Suppressor macrophage (primary cell): ENCODE measurements around the gene TRPT1.

ENCODE experiments used
- DNase-seq, 4 experiments: peaks; one replicate each; pipeline ENCODE4 v3.0.0-alpha.2; 2020 to 2022
- total RNA-seq, 17 experiments: gene quantifications; one replicate each; lab custom pipeline; 2026; ENCODE audit warnings: mixed read lengths in 6 of 17, inconsistent platforms in 3 of 17; lab: John Stamatoyannopoulos, UW

TRPT1 gene
- 1.6 to 10.8 (median 4.1) reads per million in 17 experiments for total RNA-seq

DNA sequence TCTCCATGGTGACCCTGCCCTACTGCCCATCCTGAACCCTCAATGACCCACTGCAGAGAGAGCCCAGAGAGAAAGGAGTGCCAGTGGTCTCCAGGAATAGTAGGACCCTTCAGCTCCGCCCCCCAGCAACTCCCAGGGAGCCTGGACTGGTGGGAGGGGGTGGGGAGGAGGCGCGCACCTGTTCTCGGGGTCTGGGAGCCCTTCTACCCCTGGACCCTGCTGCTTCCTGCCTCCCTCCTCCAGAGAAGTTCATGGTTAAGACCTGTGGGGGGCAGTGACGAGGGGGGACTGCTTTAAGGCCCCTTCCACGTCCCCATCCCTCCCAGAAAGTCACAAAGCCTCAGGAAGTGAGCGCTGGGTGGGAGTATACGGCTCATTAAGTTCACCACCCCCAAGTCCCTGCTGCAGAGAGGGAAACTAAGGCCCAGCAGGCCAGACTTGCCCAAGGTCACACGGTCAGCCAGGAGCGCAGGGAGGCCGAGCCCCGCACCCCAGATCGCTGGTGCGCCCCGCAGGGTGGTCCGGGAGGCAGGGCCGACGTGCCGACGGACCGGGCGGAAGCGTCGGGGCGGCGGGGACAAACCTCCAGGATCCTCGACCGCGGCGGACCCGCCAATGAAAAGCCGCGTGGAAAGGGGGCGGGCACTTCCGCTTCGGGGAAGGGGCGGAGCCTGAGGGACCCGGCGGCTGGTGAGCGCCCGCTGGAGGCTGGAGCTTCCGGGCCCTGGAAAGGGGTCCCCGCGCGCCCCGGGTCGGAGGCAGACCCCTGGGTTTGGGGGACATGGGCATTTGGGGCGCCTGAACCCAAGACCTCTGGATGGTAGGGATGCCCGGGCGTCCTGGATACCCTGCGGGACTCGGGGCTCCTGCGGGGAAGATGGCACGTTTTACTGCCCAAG lies at the start of gene TRPT1, which contains the start of gene NUDT22:
Gene TRPT1, minus strand, starts transcription at position 579 of the 899 bp plus-strand sequence. Its CDS starts 326 bp downstream, at position 253.
Gene NUDT22, plus strand, starts transcription at position 667 of the 899 bp plus-strand sequence. CDS start 379 bp downstream, outside the sequence.
- peak; percentile 93 to 97 (median 94) for DNase-seq

- DNase-seq = no peak
These were observed 49.2 kb upstream of the TRPT1 start for GRCh38 chr11:64275031-64275800.

- peak; percentile 98 to 100 (median 99) for DNase-seq
These were observed 43.7 kb upstream of the TRPT1 start for GRCh38 chr11:64269540-64270220.

GRCh38 chr11:64268893-64269539 lies 43.0 kb upstream of the TRPT1 start:
- DNase-seq = peak; percentile 64 to 83 (median 79)

GRCh38 chr11:64268025-64268892 lies 42.3 kb upstream of the TRPT1 start:
- DNase-seq = peak; percentile 57 to 79 (median 78)

DNA sequence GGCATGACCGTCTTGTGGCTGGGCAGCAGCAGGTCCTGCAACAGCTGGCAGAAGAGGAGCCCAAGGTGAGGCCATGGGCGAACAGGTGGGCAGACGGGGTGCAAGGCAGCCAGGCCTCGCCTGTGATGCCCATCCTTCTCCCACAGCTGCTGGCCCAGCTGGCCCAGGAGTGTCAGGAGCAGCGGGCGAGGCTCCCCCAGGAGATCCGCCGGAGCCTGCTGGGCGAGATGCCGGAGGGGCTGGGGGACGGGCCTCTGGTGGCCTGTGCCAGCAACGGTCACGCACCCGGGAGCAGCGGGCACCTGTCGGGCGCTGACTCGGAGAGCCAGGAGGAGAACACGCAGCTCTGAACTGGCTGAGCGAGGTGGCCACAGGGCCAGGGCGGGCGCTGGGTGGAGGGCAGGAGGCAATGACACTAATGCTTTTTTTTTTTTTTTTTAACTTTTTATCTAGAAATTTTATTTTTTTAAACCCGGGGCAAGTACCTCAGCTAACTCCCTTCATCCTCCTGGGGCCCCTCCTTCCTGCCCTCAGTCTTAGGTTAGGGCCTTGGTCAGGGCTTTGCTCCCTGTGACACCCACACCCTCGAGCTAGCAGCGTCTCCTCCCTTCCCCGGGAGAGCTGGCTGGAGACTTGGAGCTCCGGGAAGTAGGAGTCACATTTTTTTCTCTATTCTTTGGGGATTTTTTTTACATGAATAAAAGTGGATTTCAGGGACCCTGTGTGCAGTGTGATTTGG lies 41.4 kb upstream of the TRPT1 start:
- DNase-seq = no peak

GRCh38 chr11:64266339-64266738 lies 40.4 kb upstream of the TRPT1 start:
- DNase-seq = no peak

- DNase-seq = no peak
These were observed 39.5 kb upstream of the TRPT1 start for GRCh38 chr11:64265176-64266160.

DNA sequence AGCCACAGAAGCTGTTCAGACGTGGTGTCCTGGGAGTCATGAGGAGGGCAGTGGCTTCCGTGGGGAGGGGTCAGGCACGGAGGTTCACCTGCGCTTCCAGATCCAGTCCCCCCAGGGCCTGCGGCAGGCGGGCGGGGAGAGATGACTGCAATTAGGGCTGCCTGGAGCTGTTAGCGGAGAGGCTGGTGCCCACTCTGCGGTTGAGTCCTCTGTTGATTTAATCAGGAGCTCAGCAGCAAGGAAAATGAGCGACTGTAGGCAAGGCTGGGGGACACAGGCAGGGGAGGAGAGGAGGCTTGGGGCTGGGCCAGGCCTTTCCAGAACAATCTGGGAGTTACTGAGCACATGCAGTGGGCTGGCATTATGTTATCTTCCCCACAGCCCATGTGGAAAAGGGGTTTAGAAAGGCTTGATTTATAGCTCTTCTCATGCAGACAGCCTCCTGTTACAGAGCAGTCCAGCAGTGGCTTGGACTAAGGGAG lies 38.4 kb upstream of the TRPT1 start:
- no peak for DNase-seq

GRCh38 chr11:64263947-64264317 lies 37.9 kb upstream of the TRPT1 start:
- no peak for DNase-seq

- no peak for DNase-seq
These were observed 37.3 kb upstream of the TRPT1 start for GRCh38 chr11:64263021-64263946.

GRCh38 chr11:64262271-64263002 lies 36.5 kb upstream of the TRPT1 start:
- DNase-seq = no peak

- no peak for DNase-seq
These were observed 35.6 kb upstream of the TRPT1 start for GRCh38 chr11:64261556-64262080.

DNA sequence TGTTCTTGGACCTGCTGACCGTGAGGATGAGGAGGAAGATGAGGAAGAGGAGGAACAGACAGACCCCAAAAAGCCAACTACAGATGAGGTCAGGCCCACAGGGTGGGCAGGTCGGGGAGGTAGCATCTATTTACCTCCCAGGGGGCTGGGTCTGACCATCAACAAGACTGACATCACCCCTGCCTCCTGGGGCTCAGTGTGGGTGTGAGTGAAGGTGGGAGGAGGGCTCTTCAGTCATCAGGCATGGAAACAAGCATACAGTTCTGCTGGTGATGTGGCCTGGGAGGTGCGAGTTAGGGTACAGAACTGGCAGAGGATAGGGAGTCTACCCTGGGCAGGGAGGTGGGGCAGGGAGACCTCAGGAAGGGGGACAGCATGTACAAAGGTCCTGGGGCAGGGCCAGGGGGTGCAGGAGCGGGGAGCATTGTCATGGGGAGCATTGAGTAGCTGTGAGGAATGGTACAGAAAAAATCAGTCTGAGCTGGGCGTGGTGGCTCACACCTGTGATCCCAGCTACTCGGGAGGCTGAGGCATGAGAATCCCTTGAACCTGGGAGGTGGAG lies 34.2 kb upstream of the TRPT1 start:
- DNase-seq = peak in 2 of 4 experiments; percentile 31 to 38

- DNase-seq = no peak
These were observed 33.6 kb upstream of the TRPT1 start for GRCh38 chr11:64259533-64260067.

DNA sequence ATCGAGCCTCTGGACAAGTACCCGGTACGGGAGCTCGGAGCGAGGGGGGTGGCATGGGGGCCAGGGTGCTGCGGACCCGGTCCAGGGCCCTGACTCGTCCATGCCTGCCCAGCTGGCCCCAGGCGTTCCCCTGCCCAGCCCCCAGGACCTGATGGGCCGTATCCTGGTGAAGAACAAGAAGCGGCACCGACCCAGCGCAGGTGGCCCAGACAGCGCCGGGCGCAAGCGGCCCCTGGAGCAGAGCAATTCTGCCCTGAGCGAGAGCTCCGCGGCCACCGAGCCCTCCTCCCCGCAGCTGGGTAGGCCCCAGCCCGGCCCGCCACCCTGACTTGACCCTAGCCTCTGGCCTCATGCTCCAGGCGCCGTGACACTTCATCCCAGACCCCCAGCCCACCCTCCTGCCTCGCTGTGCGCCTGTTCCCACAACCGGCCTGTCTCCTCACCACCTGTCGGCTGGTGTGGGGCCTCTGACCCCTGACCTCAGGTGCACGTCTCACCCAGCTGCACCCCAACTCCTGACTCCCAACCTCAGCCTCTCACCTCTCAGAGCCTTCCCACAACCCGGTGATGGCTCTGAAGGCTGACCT lies 33.1 kb upstream of the TRPT1 start:
- DNase-seq = no peak
